Tibial nerve (tissue), 4 donors: ENCODE results near the gene NOTCH3. TPM values are rescaled to one million over a fixed set of nuclear protein-coding genes. Genes with fewer than 3 reads are reported as not detected.

Experiments
- DNase-seq, 2 donors: peaks; one replicate each; pipeline ENCODE4 v3.0.0-alpha.2; 2019; ENCODE audit warnings: low spot score in 2 of 2
- H3K27ac ChIP-seq, 4 donors: fragments of 200-600 bp; sonication (generic) in 3 of 4; one replicate each; pipeline ENCODE4 v1.5.1; 2017 to 2019; ENCODE audit warnings: mild to moderate bottlenecking in 1 of 4
- H3K27me3 ChIP-seq, 2 donors: fragments of 200-600 bp; sonication (generic) in 1 of 2; one replicate each; pipeline versions ENCODE4 v1.5.1 to v1.6.0; 2017 to 2019
- H3K36me3 ChIP-seq, 3 donors: fragments of 200-600 bp; sonication (generic); one replicate each; pipeline ENCODE4 v1.5.1; 2018 to 2019
- H3K4me1 ChIP-seq, 4 donors: fragments of 200-600 bp; sonication (generic) in 3 of 4; one replicate each; pipeline ENCODE4 v1.5.1; 2017 to 2019
- H3K4me3 ChIP-seq, 4 donors: fragments of 200-600 bp; sonication (generic) in 3 of 4; one replicate each; pipeline ENCODE4 v1.5.1; 2017 to 2019; ENCODE audit warnings: mild to moderate bottlenecking in 1 of 4, moderate library complexity in 1 of 4
- H3K9me3 ChIP-seq, 4 donors: fragments of 200-600 bp; sonication (generic) in 3 of 4; one replicate each; pipeline ENCODE4 v1.5.1; 2017 to 2019
- CTCF ChIP-seq, 5 experiments: fragments of 200-600 bp in 3 of 5; fragments of 450-650 bp in 2 of 5; sonication (generic) in 3 of 5; IDR thresholded peaks; one replicate each; pipeline ENCODE4 v1.5.1; 2016 to 2019; ENCODE audit warnings: antibody characterized with exemption in 5 of 5, mild to moderate bottlenecking in 3 of 5, moderate library complexity in 2 of 5
- EP300 ChIP-seq, 2 donors: sonication (generic); formaldehyde crosslinking; IDR thresholded peaks; one replicate each; pipeline ENCODE4 v1.6.1; 2017; ENCODE audit warnings: antibody characterized with exemption in 2 of 2, mild to moderate bottlenecking in 1 of 2
- POLR2A ChIP-seq, 2 donors: fragments of 450-650 bp; IDR thresholded peaks; one replicate each; pipeline ENCODE4 v1.6.1; 2017; ENCODE audit warnings: antibody characterized with exemption in 2 of 2, mild to moderate bottlenecking in 2 of 2, moderate library complexity in 2 of 2
- WGBS, 2 donors: methylation state at CpG; one replicate each; pipeline ENCODE4 v1.1.5; 2018; 5-methylcytosine and 5-hydroxymethylcytosine counted together
- total RNA-seq, 4 donors: library from RNA; depleted of rRNA; stranded (reverse); fragments of >200 nt; gene quantifications; one replicate each; pipeline ENCODE4 v1.1.0, GENCODE V29; 2016

The NOTCH3 gene
- total RNA-seq, 4 donors from 2014 or later = 34.3 to 86.1 (median 53.2) TPM

GRCh38 chr19:15123900-15124299 is 76.9 kb downstream of the NOTCH3 start:
- H3K36me3 ChIP-seq = peaks cover 2 to 49% (median 8%) of the 10 kb centered on the region in 3 donors
- WGBS, 2 donors = 15 to 31% methylated on average over 5 of the region's 5 CpGs
- no peaks in the 10 kb centered on the region for H3K27me3 ChIP-seq
- H3K9me3 ChIP-seq = no peaks in the 10 kb centered on the region
- H3K4me1 ChIP-seq = peaks cover 0 to 24% (median 6%) of the 10 kb centered on the region in 4 donors
- H3K4me3 ChIP-seq = peak overlapping the region in 1 of 4 donors; percentile 77
- DNase-seq = no peak
- TF ChIP-seq POLR2A (IDR thresholded peaks at IDR 0.05) (no peak), CTCF (IDR thresholded peaks at IDR 0.05) (no peak), EP300 (IDR thresholded peaks at IDR 0.05) (no peak)
- H3K27ac ChIP-seq = peak overlapping the region in 3 of 4 donors; percentile 89 to 95 (median 94)

DNA sequence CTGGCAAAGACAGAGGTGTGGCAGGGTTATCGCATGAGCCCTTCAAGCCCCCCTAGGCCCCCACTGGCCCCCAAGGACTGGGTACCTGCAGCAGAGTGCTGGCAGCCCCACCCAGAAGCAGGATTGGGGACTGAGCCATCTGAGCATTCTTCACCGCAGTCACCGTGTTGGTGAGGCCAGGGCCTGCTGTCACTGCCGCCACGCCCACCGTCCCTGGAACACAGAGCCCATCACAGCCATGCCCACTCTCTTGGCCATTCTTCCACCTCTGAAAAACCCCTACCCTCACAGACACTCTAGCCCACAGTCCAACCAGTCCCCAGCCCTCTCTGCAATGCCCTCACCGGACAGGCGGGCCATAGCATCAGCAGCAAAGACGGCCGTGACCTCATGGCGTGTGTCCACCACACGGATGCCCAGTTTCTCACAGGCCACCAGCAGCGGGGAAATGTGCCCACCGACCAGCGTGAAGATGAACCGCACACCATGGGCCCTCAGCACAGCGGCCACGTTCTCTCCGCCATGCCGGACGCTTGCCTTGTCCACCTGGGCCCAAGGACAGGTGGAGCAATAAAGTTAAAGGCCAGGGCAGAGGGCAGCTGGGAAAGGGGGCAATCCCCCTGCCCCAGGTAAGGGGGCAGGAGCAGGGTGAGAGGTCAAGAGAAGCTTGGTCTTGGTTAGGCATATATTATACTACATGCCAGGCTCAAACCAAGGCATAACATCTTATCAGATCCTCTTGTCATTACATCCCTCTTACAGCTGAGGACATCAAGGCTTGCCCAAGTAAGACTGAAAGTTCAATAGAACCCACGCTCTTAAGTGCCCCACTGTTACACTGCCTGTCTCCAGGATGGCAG is 77.5 kb downstream of the NOTCH3 start:
- H3K36me3 ChIP-seq = peaks cover 2 to 55% (median 11%) of the 10 kb centered on the region in 3 donors
- peaks cover 0 to 24% (median 6%) of the 10 kb centered on the region in 4 donors for H3K4me1 ChIP-seq
- peak overlapping the region in 2 of 4 donors; percentile 89 to 95 for H3K27ac ChIP-seq
- WGBS, 2 donors = 91 to 98% methylated on average over 19 to 22 of the region's 22 CpGs
- no peak for DNase-seq
- H3K27me3 ChIP-seq = no peaks in the 10 kb centered on the region
- H3K9me3 ChIP-seq = no peaks in the 10 kb centered on the region
- TF ChIP-seq CTCF (IDR thresholded peaks at IDR 0.05) (no peak), POLR2A (IDR thresholded peaks at IDR 0.05) (no peak)
- no peak overlapping the region for H3K4me3 ChIP-seq

GRCh38 chr19:15122331-15123030 is 78.3 kb downstream of the NOTCH3 start:
- TF ChIP-seq CTCF (IDR thresholded peaks at IDR 0.05) (no peak), POLR2A (IDR thresholded peaks at IDR 0.05) (no peak), EP300 (IDR thresholded peaks at IDR 0.05) (no peak)
- Histone ChIP-seq H3K4me1 (peaks cover 0 to 24% (median 6%) of the 10 kb centered on the region in 4 donors), H3K4me3 (no peak overlapping the region), H3K27ac (no peak overlapping the region), H3K27me3 (no peaks in the 10 kb centered on the region), H3K9me3 (no peaks in the 10 kb centered on the region), H3K36me3 (peaks cover 2 to 63% (median 15%) of the 10 kb centered on the region in 3 donors)
- 95% methylated on average over 18 to 21 of the region's 21 CpGs for WGBS, 2 donors
- no peak for DNase-seq

DNA sequence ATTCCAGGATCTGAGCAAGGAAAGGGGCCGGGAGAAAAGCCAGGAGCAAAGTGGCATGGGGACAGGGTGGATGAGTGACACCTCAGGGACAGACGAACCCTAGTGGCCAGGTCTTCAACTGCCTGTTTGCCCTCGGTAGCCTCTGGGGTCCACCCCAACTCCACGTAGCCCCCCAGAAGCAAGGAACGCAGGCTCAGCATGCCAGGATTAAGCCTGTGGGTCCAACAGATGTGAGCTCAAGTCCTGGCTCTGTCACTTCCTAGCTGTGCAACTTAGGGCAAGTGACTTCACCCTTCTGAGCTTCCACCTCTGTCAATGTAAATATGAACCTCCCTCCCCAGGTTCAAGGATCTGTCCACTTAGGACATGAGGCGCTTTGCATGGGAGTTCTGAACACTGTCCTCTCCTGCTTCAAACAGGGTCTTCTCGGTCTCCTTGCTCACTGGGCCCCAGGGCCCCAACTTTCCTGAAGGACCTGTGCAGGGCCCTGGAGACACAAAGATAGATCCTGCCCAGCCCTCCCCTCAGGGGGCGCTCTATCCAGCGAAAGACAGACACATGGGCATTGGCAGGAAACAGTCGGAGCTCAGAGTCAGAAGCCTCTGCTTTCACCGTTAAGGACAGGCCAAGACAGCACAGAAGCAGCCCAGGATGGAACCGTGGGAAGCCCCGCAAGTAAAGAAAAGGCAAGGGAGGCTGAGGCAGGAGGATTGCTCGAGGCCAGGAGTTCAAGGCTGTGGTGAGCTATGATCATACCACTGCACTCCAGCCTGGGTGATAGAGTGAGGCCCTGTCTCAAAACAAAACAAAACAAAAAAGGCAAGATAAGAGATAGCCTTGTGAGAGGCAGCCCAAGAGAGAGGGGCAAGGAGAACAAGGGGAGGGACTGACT is 80.4 kb downstream of the NOTCH3 start:
- peaks cover 0 to 27% (median 6%) of the 10 kb centered on the region in 4 donors for H3K4me1 ChIP-seq
- H3K36me3 ChIP-seq = peaks cover 2 to 84% (median 26%) of the 10 kb centered on the region in 3 donors
- H3K27ac ChIP-seq = no peak overlapping the region
- no peak overlapping the region for H3K4me3 ChIP-seq
- 89 to 92% methylated on average over 14 of the region's 14 CpGs for WGBS, 2 donors
- no peaks in the 10 kb centered on the region for H3K27me3 ChIP-seq
- no peak for DNase-seq
- H3K9me3 ChIP-seq = no peaks in the 10 kb centered on the region
- TF ChIP-seq EP300 (IDR thresholded peaks at IDR 0.05) = no peak
- no peak for TF ChIP-seq CTCF (IDR thresholded peaks at IDR 0.05)
- no peak for TF ChIP-seq POLR2A (IDR thresholded peaks at IDR 0.05)
